Neuronal stem cell (in vitro differentiated cells): ENCODE measurements around the gene C15orf39.

Experiments
- DNase-seq: peaks from one replicate; pipeline ENCODE4 v3.0.0-alpha.2; 2013; ENCODE audit warnings: low spot score
- H2AFZ ChIP-seq: one replicate; pipeline ENCODE4 v1.6.1; 2013; ENCODE audit warnings: mild to moderate bottlenecking, low read length, inconsistent platforms
- H2AK5ac ChIP-seq: 2 replicates; pipeline ENCODE4 v1.6.1; 2013; ENCODE audit warnings: low read depth, mild to moderate bottlenecking, inconsistent platforms, low read length, moderate library complexity, mixed read lengths
- H2BK120ac ChIP-seq: 2 replicates; pipeline ENCODE4 v1.6.1; 2013; ENCODE audit warnings: low read depth, mild to moderate bottlenecking, inconsistent platforms, low read length, moderate library complexity, mixed read lengths
- H2BK12ac ChIP-seq: one replicate; pipeline ENCODE4 v1.6.1; 2013; ENCODE audit warnings: low read length, inconsistent platforms
- H2BK15ac ChIP-seq: 2 replicates; pipeline ENCODE4 v1.6.1; 2013; ENCODE audit warnings: mild to moderate bottlenecking, low read length, inconsistent platforms, mixed read lengths
- H2BK5ac ChIP-seq: one replicate; pipeline ENCODE4 v1.6.1; 2013; ENCODE audit warnings: inconsistent platforms, mild to moderate bottlenecking, low read length, moderate library complexity
- H3K14ac ChIP-seq: one replicate; pipeline ENCODE4 v1.6.1; 2013; ENCODE audit warnings: low read length, inconsistent platforms
- H3K18ac ChIP-seq: 2 replicates; pipeline ENCODE4 v1.6.1; 2013; ENCODE audit warnings: low read length, inconsistent platforms
- H3K23ac ChIP-seq: 2 replicates; pipeline ENCODE4 v1.6.1; 2013; ENCODE audit warnings: low read depth, mild to moderate bottlenecking, mixed read lengths, low read length, inconsistent platforms; ENCODE audit not compliant: poor library complexity
- H3K27ac ChIP-seq: replicated peaks from 3 replicates; pipeline ENCODE4 v1.5.1; 2013; ENCODE audit warnings: low read length, inconsistent platforms
- H3K27me3 ChIP-seq, 3 experiments: 2 replicates each; pipeline ENCODE4 v1.6.1; 2013; ENCODE audit warnings: low read length in 3 of 3, mild to moderate bottlenecking in 2 of 3, inconsistent platforms in 1 of 3, low read depth in 1 of 3, mixed read lengths in 1 of 3, moderate library complexity in 1 of 3; ENCODE audit not compliant: control insufficient read depth in 3 of 3, insufficient read depth in 3 of 3
- H3K36me3 ChIP-seq, 2 donors: replicated peaks in 1 of 2; 2 replicates each; pipeline ENCODE4 v1.6.1; 2013; ENCODE audit warnings: low read length in 2 of 2; ENCODE audit not compliant: control insufficient read depth in 2 of 2, insufficient read depth in 2 of 2
- H3K4ac ChIP-seq: 2 replicates; pipeline ENCODE4 v1.6.1; 2013; ENCODE audit warnings: inconsistent platforms, mild to moderate bottlenecking, low read length, moderate library complexity
- H3K4me1 ChIP-seq, 2 donors: 1 replicate in 1 of 2; 2 replicates in 1 of 2; pipeline ENCODE4 v1.6.1; 2013; ENCODE audit warnings: low read length in 2 of 2, low read depth in 1 of 2; ENCODE audit not compliant: control insufficient read depth in 2 of 2, insufficient read depth in 1 of 2
- H3K4me2 ChIP-seq: one replicate; pipeline ENCODE4 v1.6.1; 2013; ENCODE audit warnings: mild to moderate bottlenecking, low read length, inconsistent platforms; ENCODE audit not compliant: insufficient read depth, poor library complexity, severe bottlenecking
- H3K4me3 ChIP-seq, 2 donors: 2 replicates each; pipeline ENCODE4 v1.5.1; 2013; ENCODE audit warnings: low read length in 2 of 2, mild to moderate bottlenecking in 2 of 2, inconsistent platforms in 1 of 2, moderate library complexity in 1 of 2
- H3K79me1 ChIP-seq: one replicate; pipeline ENCODE4 v1.6.1; 2013; ENCODE audit warnings: low read depth, mild to moderate bottlenecking, inconsistent platforms, low read length, moderate library complexity
- H3K9ac ChIP-seq: one replicate; pipeline ENCODE4 v1.6.1; 2013; ENCODE audit warnings: mild to moderate bottlenecking, low read depth, low read length, inconsistent platforms; ENCODE audit not compliant: poor library complexity
- H3K9me3 ChIP-seq, 2 donors: replicated peaks in 1 of 2; 2 replicates each; pipeline versions ENCODE3 to v1.6.1; 2013; ENCODE audit warnings: low read length in 2 of 2, mild to moderate bottlenecking in 2 of 2, inconsistent platforms in 1 of 2, low read depth in 1 of 2, mixed read lengths in 1 of 2, moderate library complexity in 1 of 2; ENCODE audit not compliant: control insufficient read depth in 2 of 2, insufficient read depth in 1 of 2
- H4K8ac ChIP-seq: one replicate; pipeline ENCODE4 v1.6.1; 2013; ENCODE audit warnings: low read depth, mild to moderate bottlenecking, inconsistent platforms, low read length, moderate library complexity
- H4K91ac ChIP-seq: one replicate; pipeline ENCODE4 v1.6.1; 2013; ENCODE audit warnings: low read length, low read depth, mild to moderate bottlenecking, inconsistent platforms; ENCODE audit not compliant: poor library complexity
- WGBS, 2 donors: extraction: QIAGEN DNeasy Blood & Tissue Kit; methylation state at CpG; one replicate each; pipeline ENCODE4 v1.1.7; 2013; ENCODE audit warnings: missing lambda C conversion rate in 2 of 2, mixed read lengths in 1 of 2; ENCODE audit not compliant: insufficient read length in 2 of 2, insufficient replicate concordance in 1 of 2; ENCODE audit errors: extremely low coverage in 2 of 2; 5-methylcytosine and 5-hydroxymethylcytosine counted together

Gene C15orf39

DNA sequence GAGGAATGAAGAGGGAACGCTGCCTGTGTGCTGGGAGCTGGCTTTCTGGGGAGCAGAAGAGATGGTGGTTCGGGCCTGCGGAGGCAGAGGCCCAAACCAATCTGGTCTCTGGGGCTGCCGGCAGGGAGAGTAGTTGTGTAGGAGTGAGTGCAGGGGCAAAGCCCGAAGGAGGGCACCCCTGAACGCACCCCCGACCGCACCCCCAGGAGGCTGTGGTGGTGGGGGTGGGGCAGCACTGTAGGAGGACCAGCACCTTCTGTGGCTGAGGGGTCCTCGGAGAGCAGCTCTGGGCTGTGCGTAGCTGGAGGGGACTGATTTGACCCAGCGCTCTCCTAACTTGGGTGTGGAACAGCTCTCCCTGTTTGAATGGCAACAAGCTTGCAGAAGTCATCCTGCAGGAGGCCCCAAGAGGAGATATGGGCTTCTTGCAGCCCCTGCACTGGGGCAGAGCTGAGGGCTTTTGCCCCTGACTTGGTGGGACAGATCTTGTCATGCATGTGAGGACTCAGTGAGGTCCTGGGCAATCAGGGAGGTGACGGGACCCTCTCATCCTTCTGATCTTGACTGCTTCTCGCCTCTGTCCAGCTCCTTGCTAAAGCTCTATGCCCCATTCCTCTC is 26.1 kb downstream of the C15orf39 start:
- Histone ChIP-seq H2BK5ac (no peak overlapping the region), H3K4me2 (no peak overlapping the region), H3K14ac (no peak overlapping the region), H3K4ac (no peak overlapping the region), H2AFZ (no peak overlapping the region), H3K4me3 (no peak overlapping the region), H2BK120ac (no peak overlapping the region), H2BK15ac (no peak overlapping the region), H3K4me1 (peaks cover 4 to 5% of the 10 kb centered on the region in 2 donors), H3K18ac (no peak overlapping the region), H3K36me3 (no peaks in the 10 kb centered on the region), H2BK12ac (no peak overlapping the region), H3K9me3 (no peaks in the 10 kb centered on the region), H3K27me3 (peaks cover 0 to 11% (median 0%) of the 10 kb centered on the region in 3 experiments), H4K8ac (no peak overlapping the region), H4K91ac (no peak overlapping the region), H3K23ac (no peak overlapping the region), H3K79me1 (peaks cover 1% of the 10 kb centered on the region), H3K27ac (no peak overlapping the region), H3K9ac (no peak overlapping the region), H2AK5ac (no peak overlapping the region)
- DNase-seq = no peak
- WGBS, 2 donors = no CpG with 5 or more reads among the region's 13 CpGs

DNA sequence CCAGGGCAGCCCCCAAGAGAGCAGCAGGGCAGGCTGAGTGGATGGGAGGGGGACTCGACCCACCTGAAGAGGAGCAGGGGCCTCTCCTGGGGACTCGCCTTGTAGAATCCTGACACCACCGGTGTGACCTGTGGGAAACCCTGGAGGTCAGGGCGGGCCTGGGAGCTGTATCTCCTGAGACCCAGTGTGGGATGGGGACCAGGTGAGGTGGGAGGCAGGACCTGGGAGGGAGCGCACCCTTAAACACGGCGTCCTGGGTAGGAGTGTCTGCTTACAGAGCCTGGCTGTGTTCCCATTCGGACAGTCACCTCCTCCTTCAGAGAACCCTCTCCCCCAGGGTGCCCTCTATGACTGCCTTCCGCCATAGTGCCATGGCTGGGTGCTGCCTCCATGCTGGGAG is 27.1 kb downstream of the C15orf39 start:
- Histone ChIP-seq H4K91ac (no peak overlapping the region), H3K27ac (no peak overlapping the region), H2BK12ac (no peak overlapping the region), H3K9ac (no peak overlapping the region), H3K79me1 (peaks cover 3% of the 10 kb centered on the region), H3K18ac (no peak overlapping the region), H3K14ac (no peak overlapping the region), H3K4ac (no peak overlapping the region), H3K36me3 (no peaks in the 10 kb centered on the region), H3K4me3 (no peak overlapping the region), H2BK5ac (peak overlapping the region; percentile 22), H3K4me1 (peaks cover 4 to 5% of the 10 kb centered on the region in 2 donors), H3K27me3 (peaks cover 0 to 13% (median 0%) of the 10 kb centered on the region in 3 experiments), H3K4me2 (no peak overlapping the region), H2AFZ (no peak overlapping the region), H4K8ac (no peak overlapping the region), H2BK120ac (no peak overlapping the region), H2AK5ac (peak overlapping the region; percentile 61), H2BK15ac (peak overlapping the region; percentile 52), H3K23ac (peak overlapping the region; percentile 20), H3K9me3 (no peaks in the 10 kb centered on the region)
- no peak for DNase-seq
- WGBS, 2 donors = no CpG with 5 or more reads among the region's 9 CpGs

DNA sequence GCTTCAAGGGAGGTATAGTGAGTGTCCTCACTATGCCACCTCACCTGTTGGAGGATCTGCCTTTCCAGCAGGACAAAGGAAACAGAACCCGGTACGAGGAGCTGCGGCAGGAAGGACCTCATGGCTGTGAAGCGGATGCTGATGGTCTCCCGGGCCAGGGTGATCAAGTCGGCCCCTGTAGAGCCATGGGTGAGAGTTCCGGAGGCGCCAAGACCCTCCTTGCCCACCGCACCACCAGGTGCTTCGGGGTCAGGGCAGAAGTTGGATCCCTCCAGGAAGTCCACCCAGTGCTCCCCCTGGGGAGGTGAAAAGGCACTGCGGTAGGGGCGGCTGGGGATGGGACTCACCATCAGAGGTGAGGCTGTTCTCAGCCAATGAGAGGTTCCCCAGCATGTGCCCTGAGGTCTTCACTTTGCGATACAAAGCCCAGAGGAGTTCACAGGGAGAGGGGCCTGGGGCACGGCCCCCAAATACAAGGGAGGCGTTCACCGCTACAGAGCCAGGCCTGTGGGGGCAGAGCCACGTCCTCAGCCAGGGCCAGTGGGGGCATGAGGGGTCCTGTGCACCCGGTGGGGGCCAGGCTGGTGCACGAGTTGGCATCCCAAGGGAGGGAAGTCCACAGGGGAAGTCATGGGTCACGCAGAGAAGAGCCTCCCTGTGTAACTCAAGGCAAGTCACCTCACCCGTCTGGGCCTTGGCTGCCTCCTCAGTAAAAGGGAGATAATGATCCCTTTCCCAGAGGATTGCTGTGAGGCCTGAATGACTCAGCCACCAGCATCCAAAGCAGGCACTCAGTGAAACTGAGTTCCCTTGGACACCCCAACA is 27.7 kb downstream of the C15orf39 start:
- Histone ChIP-seq H3K4me2 (no peak overlapping the region), H2BK120ac (no peak overlapping the region), H3K23ac (peak overlapping the region; percentile 20), H3K27me3 (peaks cover 0 to 13% (median 0%) of the 10 kb centered on the region in 3 experiments), H3K9me3 (no peaks in the 10 kb centered on the region), H3K36me3 (no peaks in the 10 kb centered on the region), H3K27ac (no peak overlapping the region), H3K4me1 (peaks cover 4 to 5% of the 10 kb centered on the region in 2 donors), H4K91ac (no peak overlapping the region), H3K79me1 (peaks cover 3% of the 10 kb centered on the region), H3K4me3 (no peak overlapping the region), H2BK15ac (peak overlapping the region; percentile 52), H2AFZ (no peak overlapping the region), H3K18ac (peak overlapping the region; percentile 53), H2AK5ac (peak overlapping the region; percentile 71), H2BK12ac (no peak overlapping the region), H3K14ac (no peak overlapping the region), H3K9ac (no peak overlapping the region), H2BK5ac (peak overlapping the region; percentile 22), H3K4ac (no peak overlapping the region), H4K8ac (no peak overlapping the region)
- WGBS, 2 donors = no CpG with 5 or more reads among the region's 21 CpGs
- DNase-seq = no peak

DNA sequence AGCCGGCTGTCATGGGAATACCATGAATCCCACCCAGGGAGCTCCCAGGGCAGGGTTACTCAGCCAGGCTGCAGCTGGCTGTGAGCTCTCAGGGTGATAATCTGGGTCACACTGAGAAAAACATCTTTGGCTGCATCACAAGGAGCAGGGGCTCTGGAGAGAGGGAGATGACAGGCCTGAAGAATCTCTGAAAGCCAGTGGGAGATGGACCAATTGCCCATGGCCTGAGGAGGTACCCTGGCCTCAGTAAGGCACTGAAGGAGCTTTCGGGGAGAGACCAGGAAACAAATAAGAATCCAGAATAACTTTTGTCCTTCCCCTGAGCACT is 28.3 kb downstream of the C15orf39 start:
- WGBS, 2 donors = no CpG with 5 or more reads among the region's 2 CpGs
- no peak overlapping the region for H3K27ac ChIP-seq

More for the DNA sequence above, 28.3 kb downstream of the C15orf39 start:
- H3K4ac ChIP-seq = no peak overlapping the region
- no peak overlapping the region for H3K4me2 ChIP-seq
- no peaks in the 10 kb centered on the region for H3K9me3 ChIP-seq
- no peak overlapping the region for H3K23ac ChIP-seq
- peaks cover 0 to 16% (median 0%) of the 10 kb centered on the region in 3 experiments for H3K27me3 ChIP-seq
- H3K4me3 ChIP-seq = no peak overlapping the region
- H2BK5ac ChIP-seq = no peak overlapping the region
- H2AFZ ChIP-seq = no peak overlapping the region
- H3K79me1 ChIP-seq = peaks cover 3% of the 10 kb centered on the region
- H4K8ac ChIP-seq = no peak overlapping the region
- H2BK15ac ChIP-seq = no peak overlapping the region
- no peak for DNase-seq
- no peak overlapping the region for H4K91ac ChIP-seq
- H3K14ac ChIP-seq = no peak overlapping the region
- no peak overlapping the region for H2BK120ac ChIP-seq
- H3K36me3 ChIP-seq = no peaks in the 10 kb centered on the region
- no peak overlapping the region for H3K9ac ChIP-seq
- no peak overlapping the region for H2AK5ac ChIP-seq
- H3K18ac ChIP-seq = no peak overlapping the region
- peaks cover 4 to 5% of the 10 kb centered on the region in 2 donors for H3K4me1 ChIP-seq
- H2BK12ac ChIP-seq = no peak overlapping the region
